H9 (cell line): ENCODE data around the gene TBC1D17. TPM values are rescaled to one million over a fixed set of nuclear protein-coding genes. Genes with fewer than 3 reads are reported as not detected.

Experiments
- DNase-seq: peaks from one replicate; pipeline ENCODE4 v3.0.0-alpha.2; 2017
- H2AFZ ChIP-seq: one replicate; pipeline ENCODE4 v1.6.1; 2013; ENCODE audit warnings: mild to moderate bottlenecking, low read length, control low read depth, moderate library complexity
- H2AK5ac ChIP-seq: 2 replicates; pipeline ENCODE4 v1.6.1; 2013; ENCODE audit warnings: low read length, control low read depth, mixed read lengths; ENCODE audit not compliant: insufficient read length
- H2BK120ac ChIP-seq: one replicate; pipeline ENCODE4 v1.6.1; 2013; ENCODE audit warnings: low read depth, mild to moderate bottlenecking, low read length, control low read depth, inconsistent platforms; ENCODE audit not compliant: poor library complexity, severe bottlenecking
- H2BK12ac ChIP-seq: 2 replicates; pipeline ENCODE4 v1.6.1; 2013; ENCODE audit warnings: low read length, control low read depth, mixed read lengths, low read depth; ENCODE audit not compliant: insufficient read length
- H2BK15ac ChIP-seq: 2 replicates; pipeline ENCODE4 v1.6.1; 2013; ENCODE audit warnings: low read depth, low read length, control low read depth
- H2BK20ac ChIP-seq: one replicate; pipeline ENCODE4 v1.6.1; 2013; ENCODE audit warnings: low read depth, mild to moderate bottlenecking, low read length, control low read depth, inconsistent platforms; ENCODE audit not compliant: poor library complexity, severe bottlenecking
- H2BK5ac ChIP-seq: 2 replicates; pipeline ENCODE4 v1.6.1; 2013; ENCODE audit warnings: low read length, control low read depth, mixed read lengths; ENCODE audit not compliant: insufficient read length
- H3K14ac ChIP-seq: 2 replicates; pipeline ENCODE4 v1.6.1; 2013; ENCODE audit warnings: low read length, control low read depth; ENCODE audit not compliant: insufficient read depth
- H3K18ac ChIP-seq: 2 replicates; pipeline ENCODE4 v1.6.1; 2013; ENCODE audit warnings: low read depth, mild to moderate bottlenecking, mixed read lengths, low read length, control low read depth; ENCODE audit not compliant: insufficient read length
- H3K23ac ChIP-seq: 2 replicates; pipeline ENCODE4 v1.6.1; 2013; ENCODE audit warnings: low read length, control low read depth, mixed read lengths, low read depth; ENCODE audit not compliant: insufficient read length
- H3K23me2 ChIP-seq: 2 replicates; pipeline ENCODE4 v1.6.1; 2013; ENCODE audit warnings: low read depth, mild to moderate bottlenecking, mixed read lengths, low read length, control low read depth; ENCODE audit not compliant: insufficient read length, poor library complexity, severe bottlenecking
- H3K27ac ChIP-seq: 2 replicates; pipeline ENCODE4 v1.5.1; 2013; ENCODE audit warnings: low read length, control low read depth, mixed read lengths, low read depth; ENCODE audit not compliant: insufficient read length
- H3K27me3 ChIP-seq: 2 replicates; pipeline ENCODE4 v1.6.1; 2013; ENCODE audit warnings: low read length, control low read depth, inconsistent platforms; ENCODE audit not compliant: insufficient read depth
- H3K4ac ChIP-seq: 2 replicates; pipeline ENCODE4 v1.6.1; 2013; ENCODE audit warnings: low read depth, mild to moderate bottlenecking, control low read depth, inconsistent platforms, low read length, moderate library complexity
- H3K4me1 ChIP-seq: 2 replicates; pipeline ENCODE4 v1.6.1; 2013; ENCODE audit warnings: low read length, control low read depth, inconsistent platforms; ENCODE audit not compliant: insufficient read depth
- H3K4me2 ChIP-seq: 2 replicates; pipeline ENCODE4 v1.6.1; 2013; ENCODE audit warnings: low read length, control low read depth, mixed read lengths; ENCODE audit not compliant: insufficient read length, insufficient read depth
- H3K56ac ChIP-seq: 2 replicates; pipeline ENCODE4 v1.6.1; 2013; ENCODE audit warnings: low read depth, mild to moderate bottlenecking, mixed read lengths, low read length, control low read depth; ENCODE audit not compliant: insufficient read length
- H3K79me1 ChIP-seq: 2 replicates; pipeline ENCODE4 v1.6.1; 2013; ENCODE audit warnings: low read depth, mild to moderate bottlenecking, moderate library complexity, low read length, control low read depth, inconsistent platforms; ENCODE audit not compliant: insufficient read depth, poor library complexity, severe bottlenecking
- H3K79me2 ChIP-seq: 2 replicates; pipeline ENCODE4 v1.6.1; 2013; ENCODE audit warnings: low read length, control low read depth, inconsistent platforms; ENCODE audit not compliant: insufficient read depth
- H3K9ac ChIP-seq: 2 replicates; pipeline ENCODE4 v1.6.1; 2013; ENCODE audit warnings: low read length, control low read depth, mixed read lengths; ENCODE audit not compliant: insufficient read length; ENCODE audit errors: extremely low read depth
- H3K9me3 ChIP-seq: one replicate; pipeline ENCODE4 v1.6.1; 2013; ENCODE audit warnings: low read depth, low read length, inconsistent platforms; ENCODE audit not compliant: control insufficient read depth
- H3T11ph ChIP-seq: one replicate; pipeline ENCODE4 v1.6.1; 2013; ENCODE audit warnings: mild to moderate bottlenecking, low read length, control low read depth, inconsistent platforms
- H4K20me1 ChIP-seq: one replicate; pipeline ENCODE4 v1.6.1; 2013; ENCODE audit not compliant: control insufficient read depth, insufficient read length, insufficient read depth
- H4K5ac ChIP-seq: 2 replicates; pipeline ENCODE4 v1.6.1; 2013; ENCODE audit warnings: low read depth, mild to moderate bottlenecking, mixed read lengths, low read length, control low read depth; ENCODE audit not compliant: insufficient read length
- H4K8ac ChIP-seq: replicated peaks from 2 replicates; pipeline ENCODE4 v1.6.1; 2013; ENCODE audit warnings: low read length, control low read depth, mixed read lengths, low read depth; ENCODE audit not compliant: insufficient read length
- H4K91ac ChIP-seq: 2 replicates; pipeline ENCODE4 v1.6.1; 2013; ENCODE audit warnings: low read depth, mild to moderate bottlenecking, moderate library complexity, mixed read lengths, low read length, control low read depth; ENCODE audit not compliant: insufficient read length
- H3K27ac Mint-ChIP-seq, 3 experiments: 2 replicates in 2 of 3; 3 replicates in 1 of 3; pipeline ENCODE4 v1.8.0; 2020 to 2021; ENCODE audit warnings: mixed read lengths in 3 of 3, mild to moderate bottlenecking in 1 of 3, moderate library complexity in 1 of 3
- H3K27me3 Mint-ChIP-seq: 2 replicates; pipeline ENCODE4 v1.8.0; 2021; ENCODE audit warnings: low read depth, mild to moderate bottlenecking, moderate library complexity, mixed read lengths
- H3K36me3 Mint-ChIP-seq, 3 experiments: 2 replicates in 2 of 3; 3 replicates in 1 of 3; pipeline ENCODE4 v1.8.0; 2020 to 2021; ENCODE audit warnings: low read depth in 3 of 3, mixed read lengths in 3 of 3; ENCODE audit not compliant: insufficient read depth in 1 of 3
- H3K4me1 Mint-ChIP-seq, 2 experiments: 2 replicates each; pipeline ENCODE4 v1.8.0; 2020; ENCODE audit warnings: mixed read lengths in 2 of 2
- H3K4me3 Mint-ChIP-seq, 2 experiments: 2 replicates in 1 of 2; 3 replicates in 1 of 2; pipeline ENCODE4 v1.8.0; 2020 to 2021; ENCODE audit warnings: mild to moderate bottlenecking in 2 of 2, mixed read lengths in 2 of 2, moderate library complexity in 1 of 2
- H3K9me3 Mint-ChIP-seq, 2 experiments: 2 replicates in 1 of 2; 3 replicates in 1 of 2; pipeline ENCODE4 v1.8.0; 2020; ENCODE audit warnings: mild to moderate bottlenecking in 2 of 2, mixed read lengths in 2 of 2, moderate library complexity in 1 of 2
- WGBS: extraction: QIAGEN DNeasy Blood & Tissue Kit; methylation state at CpG from one replicate; pipeline ENCODE4 v1.1.7; 2013; ENCODE audit warnings: missing lambda C conversion rate, low lambda C conversion rate, mixed read lengths; ENCODE audit not compliant: insufficient read length; ENCODE audit errors: extremely low coverage; 5-methylcytosine and 5-hydroxymethylcytosine counted together
- total RNA-seq: library from RNA; stranded (reverse); gene quantifications from 2 replicates; pipeline ENCODE4 v1.2.1, GENCODE V29; 2021
- TF ChIP-seq, protein P1 (sequence below): fragments of 200-600 bp; sonication (generic); conservative IDR thresholded peaks from 3 replicates; pipeline ENCODE4 v1.8.0; 2021; ENCODE audit warnings: antibody characterized with exemption, mild to moderate bottlenecking

The TBC1D17 gene
- total RNA-seq, 1 experiment from 2014 or later, result 33.6 TPM

DNA sequence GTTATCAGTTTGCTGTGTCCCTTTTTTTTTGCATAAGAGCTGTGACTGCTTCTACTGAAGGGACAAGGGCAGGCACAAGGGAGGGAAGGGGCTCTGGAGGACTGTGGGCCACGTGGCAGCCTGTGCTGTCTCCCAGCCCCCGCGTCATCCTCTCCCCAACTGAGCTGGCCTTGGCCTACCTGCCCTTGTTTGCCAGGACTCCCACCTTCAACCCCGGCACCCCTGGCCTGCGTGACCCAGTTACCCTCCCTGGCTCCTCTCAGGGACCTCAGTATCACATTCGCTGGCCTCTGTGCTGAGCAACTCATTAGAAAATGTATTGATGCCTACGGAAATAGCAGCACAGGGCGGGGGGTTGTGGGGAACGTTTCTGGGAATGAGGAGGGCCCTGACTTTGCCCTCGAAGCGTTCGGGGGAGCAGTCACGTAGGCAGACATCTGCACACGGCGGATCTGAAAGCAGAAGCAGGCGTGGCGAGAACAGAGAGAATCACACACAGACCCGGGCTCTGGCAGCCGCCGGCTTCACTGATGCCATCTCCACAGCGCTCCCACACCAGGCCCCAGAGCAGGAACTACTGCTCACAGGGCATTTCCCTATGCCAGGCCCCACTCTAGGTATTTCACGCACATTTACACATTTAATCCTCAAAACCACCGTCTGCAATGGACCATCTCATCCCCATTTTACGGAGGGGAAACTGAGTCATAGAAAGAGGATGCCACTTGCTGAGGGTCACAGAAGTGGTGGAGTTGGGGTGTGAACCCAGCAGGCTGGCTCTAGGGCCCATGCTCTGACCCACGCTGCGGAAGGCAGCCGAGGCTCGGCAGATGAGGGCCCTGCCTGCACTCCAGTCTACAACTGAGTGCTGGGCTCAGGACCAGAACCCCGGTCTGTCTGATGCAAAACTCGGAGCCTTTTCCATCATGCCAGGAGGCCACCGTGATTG lies 45.8 kb downstream of the TBC1D17 start:
- Histone ChIP-seq H3K56ac (no peak overlapping the region), H3K9ac (no peak overlapping the region)

More for the DNA sequence above, 45.8 kb downstream of the TBC1D17 start:
- H2BK20ac ChIP-seq, result no peak overlapping the region
- no peak overlapping the region for H2AFZ ChIP-seq
- no peak overlapping the region for H2AK5ac ChIP-seq
- no peak overlapping the region for H3K4me2 ChIP-seq
- no peak overlapping the region for H3T11ph ChIP-seq
- Mint-ChIP-seq H3K4me1 (peaks cover 28 to 54% of the 10 kb centered on the region in 2 experiments), H3K36me3 (peaks cover 57 to 85% (median 83%) of the 10 kb centered on the region in 3 experiments; a peak in 6 of 7 replicates), H3K4me3 (peak overlapping the region in 1 of 2 experiments; percentile 13; a peak in 1 of 5 replicates), H3K27me3 (no peaks in the 10 kb centered on the region), H3K9me3 (no peaks in the 10 kb centered on the region; a peak in 1 of 5 replicates), H3K27ac (peak overlapping the region; percentile 14 to 92 (median 73); a peak in 5 of 7 replicates)
- no peak for DNase-seq
- H2BK15ac ChIP-seq, result no peak overlapping the region
- H3K4me1 ChIP-seq, result no peaks in the 10 kb centered on the region
- H3K79me2 ChIP-seq, result peaks cover 39% of the 10 kb centered on the region; the same call in 1 of the 2 replicates
- peaks cover 6% of the 10 kb centered on the region for H3K79me1 ChIP-seq
- H3K23me2 ChIP-seq, result no peaks in the 10 kb centered on the region
- no peak overlapping the region for H2BK12ac ChIP-seq
- no peak overlapping the region for H3K18ac ChIP-seq
- H2BK120ac ChIP-seq, result no peak overlapping the region
- TF ChIP-seq, protein P1, sequence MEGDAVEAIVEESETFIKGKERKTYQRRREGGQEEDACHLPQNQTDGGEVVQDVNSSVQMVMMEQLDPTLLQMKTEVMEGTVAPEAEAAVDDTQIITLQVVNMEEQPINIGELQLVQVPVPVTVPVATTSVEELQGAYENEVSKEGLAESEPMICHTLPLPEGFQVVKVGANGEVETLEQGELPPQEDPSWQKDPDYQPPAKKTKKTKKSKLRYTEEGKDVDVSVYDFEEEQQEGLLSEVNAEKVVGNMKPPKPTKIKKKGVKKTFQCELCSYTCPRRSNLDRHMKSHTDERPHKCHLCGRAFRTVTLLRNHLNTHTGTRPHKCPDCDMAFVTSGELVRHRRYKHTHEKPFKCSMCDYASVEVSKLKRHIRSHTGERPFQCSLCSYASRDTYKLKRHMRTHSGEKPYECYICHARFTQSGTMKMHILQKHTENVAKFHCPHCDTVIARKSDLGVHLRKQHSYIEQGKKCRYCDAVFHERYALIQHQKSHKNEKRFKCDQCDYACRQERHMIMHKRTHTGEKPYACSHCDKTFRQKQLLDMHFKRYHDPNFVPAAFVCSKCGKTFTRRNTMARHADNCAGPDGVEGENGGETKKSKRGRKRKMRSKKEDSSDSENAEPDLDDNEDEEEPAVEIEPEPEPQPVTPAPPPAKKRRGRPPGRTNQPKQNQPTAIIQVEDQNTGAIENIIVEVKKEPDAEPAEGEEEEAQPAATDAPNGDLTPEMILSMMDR, result no peak
- no peak overlapping the region for H3K4ac ChIP-seq
- no peaks in the 10 kb centered on the region for H3K9me3 ChIP-seq
- no peak overlapping the region for H3K27ac ChIP-seq
- no peaks in the 10 kb centered on the region for H3K27me3 ChIP-seq
- no peak overlapping the region for H4K5ac ChIP-seq
- no peak overlapping the region for H4K91ac ChIP-seq
- peaks cover 4% of the 10 kb centered on the region for H4K20me1 ChIP-seq
- H2BK5ac ChIP-seq, result no peak overlapping the region
- H4K8ac ChIP-seq, result no peak overlapping the region
- H3K23ac ChIP-seq, result no peak overlapping the region
- no peak overlapping the region for H3K14ac ChIP-seq
- WGBS, result no CpG with 5 or more reads among the region's 31 CpGs
